ENCODE data around the gene MAPK8.

DNA sequence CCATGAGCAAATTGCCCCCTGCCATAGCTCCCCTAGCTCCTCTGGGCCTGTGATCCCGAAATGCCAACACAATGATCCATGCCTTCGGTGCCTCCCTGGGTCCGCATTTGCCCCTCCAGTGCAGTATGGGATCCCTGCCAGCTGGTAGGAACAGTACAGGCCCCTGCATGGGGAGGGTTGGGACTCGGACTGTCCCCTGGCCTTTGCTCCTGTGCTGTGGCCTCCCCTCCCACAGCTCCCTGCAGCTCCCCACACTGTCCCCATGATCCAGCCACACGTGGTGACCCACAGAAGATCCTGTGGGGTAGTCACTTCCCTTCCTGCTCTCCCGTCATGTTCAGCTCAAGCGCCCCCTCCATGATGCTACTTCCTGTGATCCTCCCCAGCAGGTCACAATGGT lies 140.3 kb downstream of the MAPK8 start:
- TF ChIP-seq HES1 (IDR thresholded peaks at IDR 0.05; ENCODE audit: low read depth) = no peak
- TF ChIP-seq ZFP30 (CRISPR knock-in tag; IDR thresholded peaks at IDR 0.05; ENCODE audit: borderline replicate concordance) = no peak
- no peak for TF ChIP-seq LEF1 (IDR thresholded peaks at IDR 0.05)
- TF ChIP-seq CEBPZ (IDR thresholded peaks at IDR 0.05; ENCODE audit: borderline replicate concordance, low read depth, low read length) = no peak
- no peak for TF ChIP-seq GABPA (tag; conservative IDR thresholded peaks at IDR 0.05; ENCODE audit: low read depth)
- TF ChIP-seq ZNF592 (IDR thresholded peaks at IDR 0.05) = no peak
- no peak for TF ChIP-seq MXI1 (IDR thresholded peaks at IDR 0.05; ENCODE audit: low read depth, low read length)
- TF ChIP-seq, protein P1, sequence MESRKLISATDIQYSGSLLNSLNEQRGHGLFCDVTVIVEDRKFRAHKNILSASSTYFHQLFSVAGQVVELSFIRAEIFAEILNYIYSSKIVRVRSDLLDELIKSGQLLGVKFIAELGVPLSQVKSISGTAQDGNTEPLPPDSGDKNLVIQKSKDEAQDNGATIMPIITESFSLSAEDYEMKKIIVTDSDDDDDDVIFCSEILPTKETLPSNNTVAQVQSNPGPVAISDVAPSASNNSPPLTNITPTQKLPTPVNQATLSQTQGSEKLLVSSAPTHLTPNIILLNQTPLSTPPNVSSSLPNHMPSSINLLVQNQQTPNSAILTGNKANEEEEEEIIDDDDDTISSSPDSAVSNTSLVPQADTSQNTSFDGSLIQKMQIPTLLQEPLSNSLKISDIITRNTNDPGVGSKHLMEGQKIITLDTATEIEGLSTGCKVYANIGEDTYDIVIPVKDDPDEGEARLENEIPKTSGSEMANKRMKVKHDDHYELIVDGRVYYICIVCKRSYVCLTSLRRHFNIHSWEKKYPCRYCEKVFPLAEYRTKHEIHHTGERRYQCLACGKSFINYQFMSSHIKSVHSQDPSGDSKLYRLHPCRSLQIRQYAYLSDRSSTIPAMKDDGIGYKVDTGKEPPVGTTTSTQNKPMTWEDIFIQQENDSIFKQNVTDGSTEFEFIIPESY (CRISPR knock-in tag; IDR thresholded peaks at IDR 0.05) = no peak
- TF ChIP-seq RCOR1 (IDR thresholded peaks at IDR 0.05; ENCODE audit: borderline replicate concordance in 1 of 2, low read depth in 2 of 2, low read length in 2 of 2) = no peak
- TF ChIP-seq POLR2A (conservative IDR thresholded peaks at IDR 0.05) = no peak

Data from K562 (cell line).